Measurements from ENCODE around the gene ABCC4. TPM values are rescaled to one million over a fixed set of nuclear protein-coding genes. Genes with fewer than 3 reads are reported as not detected.
"Not testable (repeated sequence)": the region's sequence is repeated elsewhere in the genome, so short reads cannot be mapped to it uniquely, and the experiment has no call there.

The ABCC4 gene
- total RNA-seq, 1 experiment from 2014 or later: 26.3 TPM

DNA sequence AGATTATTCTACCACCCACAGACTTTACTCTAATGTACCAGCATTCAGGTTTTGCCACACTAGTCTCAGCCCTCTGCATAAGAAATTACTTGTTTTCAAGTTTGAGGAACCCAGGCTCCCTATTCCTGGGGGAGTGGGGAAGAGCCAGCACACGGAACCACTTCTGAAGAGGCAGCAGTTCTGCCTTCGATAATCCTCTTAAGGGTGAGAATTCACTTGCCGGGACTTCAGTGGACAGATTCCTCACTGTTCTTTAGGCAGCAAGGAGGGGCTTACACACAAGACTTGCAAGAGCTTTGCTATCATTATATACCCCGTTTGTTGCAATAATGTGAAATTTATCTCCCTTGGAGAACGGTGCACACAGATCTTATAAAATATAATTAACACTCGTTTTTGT lies 133.1 kb downstream of the ABCC4 start:
- ChIA-PET RAD21 (ENCODE audit: low non-redundant PET in 1 of 2, low total read pairs in 2 of 2, uncharacterized antibody in 2 of 2, unreplicated experiment in 2 of 2) (no interaction called here), POLR2A (no interaction called here), CTCF (no interaction called here)
- H3K79me2 ChIP-seq (ENCODE audit: insufficient read depth, low read length): no peaks in the 10 kb centered on the region
- H3K9me2 ChIP-seq (ENCODE audit: insufficient read depth): no peaks in the 10 kb centered on the region
- no TSS peak for BruUV-seq (replicated peaks)
- H2AFZ ChIP-seq (ENCODE audit: low read depth, low read length, poor library complexity, severe bottlenecking): no peak overlapping the region
- intact Hi-C loops (cut with micrococcal nuclease): no loop called here
- TF ChIP-seq SIN3A (IDR thresholded peaks at IDR 0.05; ENCODE audit: low read depth) (no peak), CBX3 (IDR thresholded peaks at IDR 0.05; ENCODE audit: low read depth) (no peak), ELF1 (IDR thresholded peaks at IDR 0.05; ENCODE audit: borderline replicate concordance, low read depth) (no peak), ZNF274 (IDR thresholded peaks at IDR 0.05; ENCODE audit: low read depth, low read length) (no peak), POLR2A (IDR thresholded peaks at IDR 0.05; ENCODE audit: borderline replicate concordance, extremely low read depth, insufficient read depth, insufficient read length) (no peak), EZH2 (IDR thresholded peaks at IDR 0.05) (no peak), RAD21 (IDR thresholded peaks at IDR 0.05; ENCODE audit: low read depth) (no peak)
- TF ChIP-seq, protein P1, sequence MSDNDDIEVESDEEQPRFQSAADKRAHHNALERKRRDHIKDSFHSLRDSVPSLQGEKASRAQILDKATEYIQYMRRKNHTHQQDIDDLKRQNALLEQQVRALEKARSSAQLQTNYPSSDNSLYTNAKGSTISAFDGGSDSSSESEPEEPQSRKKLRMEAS (IDR thresholded peaks at IDR 0.05): no peak
- TF ChIP-seq, protein P2, sequence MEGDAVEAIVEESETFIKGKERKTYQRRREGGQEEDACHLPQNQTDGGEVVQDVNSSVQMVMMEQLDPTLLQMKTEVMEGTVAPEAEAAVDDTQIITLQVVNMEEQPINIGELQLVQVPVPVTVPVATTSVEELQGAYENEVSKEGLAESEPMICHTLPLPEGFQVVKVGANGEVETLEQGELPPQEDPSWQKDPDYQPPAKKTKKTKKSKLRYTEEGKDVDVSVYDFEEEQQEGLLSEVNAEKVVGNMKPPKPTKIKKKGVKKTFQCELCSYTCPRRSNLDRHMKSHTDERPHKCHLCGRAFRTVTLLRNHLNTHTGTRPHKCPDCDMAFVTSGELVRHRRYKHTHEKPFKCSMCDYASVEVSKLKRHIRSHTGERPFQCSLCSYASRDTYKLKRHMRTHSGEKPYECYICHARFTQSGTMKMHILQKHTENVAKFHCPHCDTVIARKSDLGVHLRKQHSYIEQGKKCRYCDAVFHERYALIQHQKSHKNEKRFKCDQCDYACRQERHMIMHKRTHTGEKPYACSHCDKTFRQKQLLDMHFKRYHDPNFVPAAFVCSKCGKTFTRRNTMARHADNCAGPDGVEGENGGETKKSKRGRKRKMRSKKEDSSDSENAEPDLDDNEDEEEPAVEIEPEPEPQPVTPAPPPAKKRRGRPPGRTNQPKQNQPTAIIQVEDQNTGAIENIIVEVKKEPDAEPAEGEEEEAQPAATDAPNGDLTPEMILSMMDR (IDR thresholded peaks at IDR 0.05 in 2 of 3, conservative IDR thresholded peaks at IDR 0.05 in 1 of 3; ENCODE audit: borderline replicate concordance in 1 of 3, insufficient read depth in 1 of 3, low read depth in 2 of 3, low read length in 2 of 3): no peak
- no peaks in the 10 kb centered on the region for H3K4me1 ChIP-seq (ENCODE audit: control insufficient read depth in 1 of 2, insufficient read depth in 2 of 2, low read length in 2 of 2)
- H3K9ac ChIP-seq (ENCODE audit: low read length): no peak overlapping the region
- H3K9me3 ChIP-seq (ENCODE audit: control insufficient read depth in 1 of 2, insufficient read depth in 1 of 2, low read depth in 1 of 2, low read length in 2 of 2): no peaks in the 10 kb centered on the region
- no peak overlapping the region for H3K4me3 ChIP-seq (replicated peaks in 1 of 2; ENCODE audit: low read depth in 1 of 2, low read length in 2 of 2)
- no peak overlapping the region for H3K4me2 ChIP-seq (ENCODE audit: low read length)
- no peaks in the 10 kb centered on the region for H4K20me1 ChIP-seq (ENCODE audit: insufficient read depth)
- H3K36me3 ChIP-seq (ENCODE audit: control insufficient read depth in 1 of 2, insufficient read depth in 2 of 2, low read length in 2 of 2): peaks cover 0 to 9% of the 10 kb centered on the region in 2 experiments; a peak in 2 of 4 replicates
- ATAC-seq (no peak), DNase-seq (ENCODE audit: low read depth, low spot score) (no peak)
- no peak overlapping the region for H3K27ac ChIP-seq (ENCODE audit: low read depth, low read length)
- H3K27me3 ChIP-seq (ENCODE audit: insufficient read depth, low read length): no peaks in the 10 kb centered on the region

DNA sequence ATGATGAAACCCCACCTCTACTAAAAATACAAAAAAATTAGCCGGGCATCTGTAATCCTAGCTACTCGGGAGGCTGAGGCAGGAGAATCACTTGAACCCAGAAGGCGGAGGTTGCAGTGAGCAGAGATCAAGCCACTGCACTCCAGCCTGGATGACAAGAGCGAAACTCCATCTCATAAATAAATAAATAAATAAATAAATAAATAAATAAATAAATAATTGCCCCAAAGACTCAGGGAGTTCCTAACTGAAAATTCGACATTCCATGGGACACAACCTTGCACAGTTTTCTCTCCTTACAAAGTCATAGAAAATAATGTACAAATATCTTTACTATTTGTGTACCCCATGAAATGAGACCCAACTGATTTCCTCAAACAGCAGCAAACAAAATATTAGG lies 134.2 kb downstream of the ABCC4 start:
- intact Hi-C loops (cut with micrococcal nuclease); CTCF ChIA-PET; H3K9me2 ChIP-seq (ENCODE audit: insufficient read depth); H3K9me3 ChIP-seq (ENCODE audit: control insufficient read depth in 1 of 2, insufficient read depth in 1 of 2, low read depth in 1 of 2, low read length in 2 of 2); H3K4me2 ChIP-seq (ENCODE audit: low read length); ATAC-seq; H3K9ac ChIP-seq (ENCODE audit: low read length); POLR2A ChIA-PET; H4K20me1 ChIP-seq (ENCODE audit: insufficient read depth); RAD21 ChIA-PET (ENCODE audit: low non-redundant PET in 1 of 2, low total read pairs in 2 of 2, uncharacterized antibody in 2 of 2, unreplicated experiment in 2 of 2); DNase-seq (ENCODE audit: low read depth, low spot score); H3K4me1 ChIP-seq (ENCODE audit: control insufficient read depth in 1 of 2, insufficient read depth in 2 of 2, low read length in 2 of 2); H3K4me3 ChIP-seq (replicated peaks in 1 of 2; ENCODE audit: low read depth in 1 of 2, low read length in 2 of 2); H3K27me3 ChIP-seq (ENCODE audit: insufficient read depth, low read length); H3K27ac ChIP-seq (ENCODE audit: low read depth, low read length); H3K79me2 ChIP-seq (ENCODE audit: insufficient read depth, low read length); BruUV-seq (replicated peaks); H3K36me3 ChIP-seq (ENCODE audit: control insufficient read depth in 1 of 2, insufficient read depth in 2 of 2, low read length in 2 of 2); H2AFZ ChIP-seq (ENCODE audit: low read depth, low read length, poor library complexity, severe bottlenecking): not testable (repeated sequence)
